ENCODE data around the gene BAIAP2L2. TPM values are rescaled to one million over a fixed set of nuclear protein-coding genes. Genes with fewer than 3 reads are reported as not detected.
A peak's percentile ranks its signal among the peaks of the same experiment; 100 is the strongest.
"Not testable (repeated sequence)": the region's sequence is repeated elsewhere in the genome, so short reads cannot be mapped to it uniquely, and the experiment has no call there.

The BAIAP2L2 gene
- total RNA-seq (2014; rRNA removed; shearing (Covaris generic)): not detected in 2 replicates

GRCh38 chr22:38110008-38110862 is at the start of gene BAIAP2L2:
Gene BAIAP2L2 (minus strand): TSS chr22:38110684. CDS start chr22:38110525, 159 bp downstream.
- DNase-seq (ENCODE audit: low spot score): no peak

- no peak for DNase-seq (ENCODE audit: low spot score)
These were observed 45.2 kb upstream of the BAIAP2L2 start for GRCh38 chr22:38155703-38156102.

GRCh38 chr22:38154563-38154915 is 44.1 kb upstream of the BAIAP2L2 start:
- DNase-seq (ENCODE audit: low spot score): not testable (repeated sequence)

GRCh38 chr22:38153821-38154562 is 43.5 kb upstream of the BAIAP2L2 start:
- no peak for DNase-seq (ENCODE audit: low spot score)

GRCh38 chr22:38151126-38151500 is 40.6 kb upstream of the BAIAP2L2 start:
- DNase-seq (ENCODE audit: low spot score): no peak

- peak; percentile 84 for DNase-seq (ENCODE audit: low spot score)
These were observed 37.8 kb upstream of the BAIAP2L2 start for GRCh38 chr22:38148245-38148644.

GRCh38 chr22:38146166-38146565 is 35.7 kb upstream of the BAIAP2L2 start:
- not testable (repeated sequence) for DNase-seq (ENCODE audit: low spot score)

GRCh38 chr22:38144025-38144405 is 33.5 kb upstream of the BAIAP2L2 start:
- peak; percentile 25 for DNase-seq (ENCODE audit: low spot score)

- DNase-seq (ENCODE audit: low spot score): no peak
These were observed 32.1 kb upstream of the BAIAP2L2 start for GRCh38 chr22:38142606-38143005.

GRCh38 chr22:38141217-38141973 is 30.9 kb upstream of the BAIAP2L2 start:
- no peak for DNase-seq (ENCODE audit: low spot score)

GRCh38 chr22:38139901-38140300 is 29.4 kb upstream of the BAIAP2L2 start:
- DNase-seq (ENCODE audit: low spot score): no peak

- no peak for DNase-seq (ENCODE audit: low spot score)
These were observed 28.5 kb upstream of the BAIAP2L2 start for GRCh38 chr22:38138961-38139360.

- DNase-seq (ENCODE audit: low spot score): no peak
These were observed 27.6 kb upstream of the BAIAP2L2 start for GRCh38 chr22:38137876-38138687.

- no peak for DNase-seq (ENCODE audit: low spot score)
These were observed 26.1 kb upstream of the BAIAP2L2 start for GRCh38 chr22:38136607-38137006.

- peak; percentile 80 for DNase-seq (ENCODE audit: low spot score)
These were observed 24.7 kb upstream of the BAIAP2L2 start for GRCh38 chr22:38135133-38135706.

- no peak for DNase-seq (ENCODE audit: low spot score)
These were observed 22.8 kb upstream of the BAIAP2L2 start for GRCh38 chr22:38133331-38133730.

- no peak for DNase-seq (ENCODE audit: low spot score)
These were observed 22.3 kb upstream of the BAIAP2L2 start for GRCh38 chr22:38132794-38133193.

GRCh38 chr22:38132136-38132535 is 21.7 kb upstream of the BAIAP2L2 start:
- no peak for DNase-seq (ENCODE audit: low spot score)

- no peak for DNase-seq (ENCODE audit: low spot score)
These were observed 20.9 kb upstream of the BAIAP2L2 start for GRCh38 chr22:38131399-38131798.

GRCh38 chr22:38129856-38130255 is 19.4 kb upstream of the BAIAP2L2 start:
- no peak for DNase-seq (ENCODE audit: low spot score)

GRCh38 chr22:38129021-38129420 is 18.5 kb upstream of the BAIAP2L2 start:
- no peak for DNase-seq (ENCODE audit: low spot score)
